Right ventricle myocardium superior (tissue), 1 donor: ENCODE results near the gene NPB. TPM values are rescaled to one million over a fixed set of nuclear protein-coding genes. Genes with fewer than 3 reads are reported as not detected.

Experiments
- total RNA-seq: library from RNA; stranded (reverse); fragmentation: NEBNext Ultra II Directional; extraction: Animal tissue kit (Norgen Biotek cat#: 25700); gene quantifications from one replicate; pipeline ENCODE4 v1.2.1, GENCODE V29; 2021
- donor health status: DM: no; HTN: yes; CAD: no; lungs with severe emphysema.

Gene NPB
- total RNA-seq, 1 donor from 2014 or later, result 0.24 TPM

Other genes starting within 250 kb of the NPB start
- not detected for gene PDE6G, start 245.7 kb upstream of the NPB start, total RNA-seq
- 16.1 TPM for gene OXLD1, start 235.6 kb upstream of the NPB start, total RNA-seq
- 4.8 TPM for gene CCDC137, start 235.5 kb upstream of the NPB start, total RNA-seq
- gene ARL16, start 218.4 kb upstream of the NPB start, total RNA-seq, result 11.9 TPM
- 34.5 TPM for gene HGS, start 218.2 kb upstream of the NPB start, total RNA-seq
- 173 TPM for gene MRPL12, start 198.9 kb upstream of the NPB start, total RNA-seq
- gene SLC25A10, start 190.0 kb upstream of the NPB start, total RNA-seq, result 7.0 TPM
- gene GCGR, start 98.1 kb upstream of the NPB start, total RNA-seq, result not detected
- 104 TPM for gene MCRIP1, start 68.9 kb upstream of the NPB start, total RNA-seq
- not detected for gene PPP1R27, start 67.2 kb upstream of the NPB start, total RNA-seq
- gene P4HB, start 41.7 kb upstream of the NPB start, total RNA-seq, result 309 TPM
- 113 TPM for gene ARHGDIA, start 30.9 kb upstream of the NPB start, total RNA-seq
- 29.9 TPM for gene ALYREF, start 10.7 kb upstream of the NPB start, total RNA-seq
- 176 TPM for gene ANAPC11, start 10.5 kb upstream of the NPB start, total RNA-seq
- 29.5 TPM for gene PCYT2, start 9.2 kb downstream of the NPB start, total RNA-seq
- 6.1 TPM for gene SIRT7, start 15.9 kb downstream of the NPB start, total RNA-seq
- 29.9 TPM for gene MAFG, start 25.5 kb downstream of the NPB start, total RNA-seq
- gene PYCR1, start 35.1 kb downstream of the NPB start, total RNA-seq, result 3.2 TPM
- 3.5 TPM for gene MYADML2, start 45.0 kb downstream of the NPB start, total RNA-seq
- gene NOTUM, start 58.9 kb downstream of the NPB start, total RNA-seq, result 0.56 TPM
- gene ASPSCR1, start 75.4 kb downstream of the NPB start, total RNA-seq, result 25.4 TPM
- 27.8 TPM for gene CENPX, start 120.6 kb downstream of the NPB start, total RNA-seq
- gene LRRC45, start 121.1 kb downstream of the NPB start, total RNA-seq, result 4.7 TPM
- gene RAC3, start 129.4 kb downstream of the NPB start, total RNA-seq, result 0.97 TPM
- 178 TPM for gene DCXR, start 135.5 kb downstream of the NPB start, total RNA-seq
- gene RFNG, start 149.6 kb downstream of the NPB start, total RNA-seq, result 20.5 TPM
- gene GPS1, start 149.7 kb downstream of the NPB start, total RNA-seq, result 86.5 TPM
- 57.9 TPM for gene DUS1L, start 163.6 kb downstream of the NPB start, total RNA-seq
- gene FASN, start 196.0 kb downstream of the NPB start, total RNA-seq, result 23.0 TPM